C4-2B (cell line): ENCODE measurements around the gene PRKAG2.

Experiments used
- H3K27ac ChIP-seq: fragments of 450-650 bp; 2 replicates; pipeline ENCODE4 v1.5.1; 2017
- CTCF ChIP-seq: fragments of 450-650 bp; conservative IDR thresholded peaks from 2 replicates; pipeline ENCODE4 v1.5.1; 2017; ENCODE audit warnings: mild to moderate bottlenecking
- ZFX ChIP-seq: fragments of 450-650 bp; IDR thresholded peaks from 2 replicates; pipeline ENCODE4 v1.6.1; 2017

Gene PRKAG2

GRCh38 chr7:151857866-151858450 is 19.0 kb downstream of the PRKAG2 start:
- no peak overlapping the region for H3K27ac ChIP-seq
- TF ChIP-seq CTCF: no peak
- TF ChIP-seq ZFX: no peak

- no peak overlapping the region for H3K27ac ChIP-seq
- no peak for TF ChIP-seq ZFX
- no peak for TF ChIP-seq CTCF
These were observed 19.5 kb downstream of the PRKAG2 start for GRCh38 chr7:151857412-151857811.

- H3K27ac ChIP-seq: no peak overlapping the region
- TF ChIP-seq CTCF (no peak), ZFX (no peak)
These were observed 20.4 kb downstream of the PRKAG2 start for GRCh38 chr7:151856516-151856915.

- no peak overlapping the region for H3K27ac ChIP-seq
- TF ChIP-seq CTCF (no peak; the same call in 1 of the 2 replicates), ZFX (no peak)
These were observed 20.8 kb downstream of the PRKAG2 start for GRCh38 chr7:151856098-151856497.

- TF ChIP-seq ZFX: no peak
- no peak overlapping the region for H3K27ac ChIP-seq
These were observed 22.2 kb downstream of the PRKAG2 start for GRCh38 chr7:151854720-151855071.

- no peak overlapping the region for H3K27ac ChIP-seq
- TF ChIP-seq ZFX (no peak), CTCF (no peak)
These were observed 22.8 kb downstream of the PRKAG2 start for GRCh38 chr7:151853896-151854719.

GRCh38 chr7:151852486-151853396 is 24.2 kb downstream of the PRKAG2 start:
- no peak for TF ChIP-seq ZFX
- no peak for TF ChIP-seq CTCF
- no peak overlapping the region for H3K27ac ChIP-seq
